HL-60 (cell line): ENCODE measurements around the gene IL2RG.

ENCODE experiments used
- CTCF ChIP-seq: IDR thresholded peaks from one replicate; pipeline ENCODE4 v1.5.1; 2011; ENCODE audit warnings: low read length, control low read depth, inconsistent platforms; ENCODE audit not compliant: insufficient read depth
- GABPA ChIP-seq: IDR thresholded peaks from 2 replicates; pipeline ENCODE4 v1.6.1; 2012; ENCODE audit warnings: low read depth
- POLR2AphosphoS5 ChIP-seq: IDR thresholded peaks from 2 replicates; pipeline ENCODE4 v1.6.1; 2012; ENCODE audit warnings: low read depth
- REST ChIP-seq: IDR thresholded peaks from 2 replicates; pipeline ENCODE4 v1.6.1; 2012; ENCODE audit warnings: low read depth; ENCODE audit not compliant: insufficient replicate concordance
- SPI1 ChIP-seq: IDR thresholded peaks from 2 replicates; pipeline ENCODE4 v1.6.1; 2012; ENCODE audit warnings: low read depth, mild to moderate bottlenecking, borderline replicate concordance

- TF ChIP-seq SPI1 (no peak), CTCF (no peak), POLR2AphosphoS5 (no peak), GABPA (no peak), REST (no peak)
These were observed 20.1 kb downstream of the IL2RG start for GRCh38 chrX:71091263-71091662.
